GM10248 (cell line): ENCODE measurements around the gene APBA1.

ENCODE experiments used
- CTCF ChIA-PET: fragments of 300-600 bp; sonication (Branson Sonifier 250); formaldehyde crosslinking; extraction: SDS; loops from one replicate; lab custom pipeline; 2021; ENCODE audit warnings: antibody characterized with exemption; lab: Yijun Ruan, JAX
- POLR2A ChIA-PET: fragments of 350-650 bp; sonication (Branson Sonifier 250); formaldehyde crosslinking; extraction: SDS; loops from one replicate; lab custom pipeline; 2020; ENCODE audit warnings: antibody characterized with exemption; lab: Yijun Ruan, JAX
- DNase-seq: peaks from one replicate; pipeline ENCODE4 v3.0.0; 2012; ENCODE audit errors: extremely low spot score
- CTCF ChIP-seq: IDR thresholded peaks from 2 replicates; pipeline ENCODE4 v1.5.1; 2012; ENCODE audit warnings: mild to moderate bottlenecking, low read depth; ENCODE audit errors: extremely low read depth, missing control alignments, control extremely low read depth

The APBA1 gene

GRCh38 chr9:69388596-69388995 lies 283.6 kb downstream of the APBA1 start:
- no peak for TF ChIP-seq CTCF
- DNase-seq = no peak
- CTCF ChIA-PET = no interaction called here
- POLR2A ChIA-PET = no interaction called here

- DNase-seq = no peak
- POLR2A ChIA-PET = no interaction called here
- TF ChIP-seq CTCF = no peak
- CTCF ChIA-PET = no interaction called here
Measured at GRCh38 chr9:69386651-69387050, 285.5 kb downstream of the APBA1 start.

- no peak for DNase-seq
- ChIA-PET POLR2A (no interaction called here), CTCF (no interaction called here)
- no peak for TF ChIP-seq CTCF
Measured at GRCh38 chr9:69385581-69386033, 286.6 kb downstream of the APBA1 start.

GRCh38 chr9:69382135-69382534 lies 290.0 kb downstream of the APBA1 start:
- POLR2A ChIA-PET = no interaction called here
- DNase-seq = no peak

DNA sequence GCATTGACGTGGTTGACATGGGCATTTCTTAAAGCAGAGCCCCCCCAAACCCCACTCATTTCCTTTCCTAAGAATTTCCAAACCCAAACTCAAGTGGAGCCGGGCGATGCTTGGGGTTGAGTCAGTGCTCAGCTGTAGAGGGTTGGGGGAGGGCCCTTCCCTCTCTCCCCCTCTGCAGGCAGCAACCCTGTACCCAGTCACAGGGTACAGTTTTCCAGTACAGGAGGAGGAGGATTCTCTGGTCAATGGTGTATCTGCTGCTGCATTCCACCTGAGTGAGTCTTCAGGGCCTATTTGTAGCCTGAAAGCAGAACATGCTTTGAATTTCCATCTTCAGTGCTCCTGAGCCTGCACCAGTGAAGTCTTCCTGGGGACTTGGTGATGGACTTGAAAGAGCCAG lies 291.4 kb downstream of the APBA1 start:
- CTCF ChIA-PET = no interaction called here

More at GRCh38 chr9:69382135-69382534, 290.0 kb downstream of the APBA1 start:
- TF ChIP-seq CTCF = no peak
- CTCF ChIA-PET = no interaction called here

DNA sequence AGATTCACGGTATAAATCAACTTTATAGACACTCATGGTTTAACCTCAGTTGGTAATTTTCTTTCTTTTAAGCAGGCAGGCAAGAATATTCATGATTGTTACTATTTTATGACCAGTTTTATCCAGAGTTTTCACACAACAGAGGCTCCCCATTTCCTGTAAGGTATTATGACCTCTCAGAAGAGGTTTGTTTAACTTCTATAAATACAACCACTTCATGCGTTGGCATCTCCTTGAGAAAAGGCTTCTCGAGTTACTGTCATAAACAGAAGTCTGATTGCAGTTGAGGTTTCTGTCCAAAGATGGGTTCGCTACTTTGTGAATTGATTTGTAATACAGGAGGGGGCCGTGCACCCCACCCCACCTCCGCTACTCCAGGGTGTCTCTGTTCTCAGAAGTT lies 291.9 kb downstream of the APBA1 start:
- ChIA-PET CTCF (no interaction called here), POLR2A (no interaction called here)
- DNase-seq = no peak
- no peak for TF ChIP-seq CTCF

More for the DNA sequence above, 291.4 kb downstream of the APBA1 start:
- no peak for TF ChIP-seq CTCF
- no peak for DNase-seq
- POLR2A ChIA-PET = no interaction called here
